GM12878 (cell line): Measurements from ENCODE around the gene RASAL2. TPM values are rescaled to one million over a fixed set of nuclear protein-coding genes. Genes with fewer than 3 reads are reported as not detected.

Experiments
- ATF7 ChIP-seq: fragments of 450-650 bp; IDR thresholded peaks from 2 replicates; pipeline ENCODE4 v1.6.1; 2016; ENCODE audit warnings: low read depth, mild to moderate bottlenecking
- BCL11A ChIP-seq: IDR thresholded peaks from 2 replicates; pipeline ENCODE4 v1.6.1; 2011; ENCODE audit warnings: low read depth, low read length
- BCL3 ChIP-seq: IDR thresholded peaks from 2 replicates; pipeline ENCODE4 v1.6.1; 2011; ENCODE audit warnings: borderline replicate concordance, low read depth, mild to moderate bottlenecking, moderate library complexity, low read length; ENCODE audit not compliant: insufficient read depth, poor library complexity, severe bottlenecking
- CBFB ChIP-seq: IDR thresholded peaks from 2 replicates; pipeline ENCODE4 v1.6.1; 2016; ENCODE audit warnings: antibody characterized with exemption, low read depth
- CHD4 ChIP-seq: fragments of 200-600 bp; sonication (generic); IDR thresholded peaks from 2 replicates; pipeline ENCODE4 v1.6.1; 2016; ENCODE audit warnings: mild to moderate bottlenecking
- FOXM1 ChIP-seq: IDR thresholded peaks from 2 replicates; pipeline ENCODE4 v1.6.1; 2012; ENCODE audit warnings: low read depth, mild to moderate bottlenecking, inconsistent platforms, low read length, moderate library complexity
- HCFC1 ChIP-seq: fragments of 150-350 bp; IDR thresholded peaks from 2 replicates; pipeline ENCODE4 v1.6.1; 2014; ENCODE audit warnings: low read length
- HDAC2 ChIP-seq: fragments of 200-600 bp; sonication (generic); IDR thresholded peaks from 2 replicates; pipeline ENCODE4 v1.6.1; 2017
- KAT2A ChIP-seq: conservative IDR thresholded peaks from 2 replicates; pipeline ENCODE4 v1.6.1; 2011; ENCODE audit warnings: low read depth, low read length; ENCODE audit not compliant: control insufficient read depth
- KLF5 ChIP-seq: fragments of 450-650 bp; IDR thresholded peaks from 2 replicates; pipeline ENCODE4 v1.6.1; 2014; ENCODE audit warnings: mild to moderate bottlenecking; ENCODE audit not compliant: partially characterized antibody
- MTA2 ChIP-seq: fragments of 450-650 bp; IDR thresholded peaks from 2 replicates; pipeline ENCODE4 v1.6.1; 2016; ENCODE audit warnings: low read depth, mild to moderate bottlenecking, moderate library complexity
- MYC ChIP-seq: IDR thresholded peaks from 2 replicates; pipeline ENCODE4 v1.6.1; 2011; ENCODE audit warnings: mild to moderate bottlenecking, low read length, moderate library complexity, inconsistent platforms; ENCODE audit not compliant: insufficient read depth, insufficient replicate concordance, insufficient read length, severe bottlenecking
- NR2C1 ChIP-seq: fragments of 450-650 bp; IDR thresholded peaks from 2 replicates; pipeline ENCODE4 v1.6.1; 2017; ENCODE audit warnings: antibody characterized with exemption, mild to moderate bottlenecking, moderate library complexity
- PAX5 ChIP-seq: IDR thresholded peaks from 2 replicates; pipeline ENCODE4 v1.6.1; 2011; ENCODE audit warnings: low read depth, low read length, borderline replicate concordance
- RB1 ChIP-seq: fragments of 450-650 bp; formaldehyde crosslinking; IDR thresholded peaks from 2 replicates; pipeline ENCODE4 v1.6.1; 2017; ENCODE audit warnings: mild to moderate bottlenecking, borderline replicate concordance
- RELA ChIP-seq: fragments of 450-650 bp; IDR thresholded peaks from 2 replicates; pipeline ENCODE4 v1.8.0; 2014; ENCODE audit warnings: borderline replicate concordance; ENCODE audit not compliant: partially characterized antibody
- SMAD1 ChIP-seq: fragments of 450-650 bp; IDR thresholded peaks from 2 replicates; pipeline ENCODE4 v1.6.1; 2018; ENCODE audit warnings: mild to moderate bottlenecking, low read depth; ENCODE audit not compliant: partially characterized antibody
- SPI1 ChIP-seq: IDR thresholded peaks from 2 replicates; pipeline ENCODE4 v1.6.1; 2011; ENCODE audit warnings: low read depth, mild to moderate bottlenecking, low read length, moderate library complexity, borderline replicate concordance; ENCODE audit not compliant: insufficient read depth
- SREBF1 ChIP-seq: IDR thresholded peaks from 2 replicates; pipeline ENCODE4 v1.6.1; 2012; ENCODE audit warnings: mild to moderate bottlenecking, low read length
- USF2 ChIP-seq: IDR thresholded peaks from 2 replicates; pipeline ENCODE4 v1.6.1; 2011; ENCODE audit warnings: low read depth, low read length, improper control_type of control experiment, borderline replicate concordance
- WRNIP1 ChIP-seq: IDR thresholded peaks from 2 replicates; pipeline ENCODE4 v1.6.1; 2011; ENCODE audit warnings: low read depth, low read length, improper control_type of control experiment, borderline replicate concordance
- ZNF24 ChIP-seq: fragments of 450-650 bp; IDR thresholded peaks from 2 replicates; pipeline ENCODE4 v1.6.1; 2017; ENCODE audit warnings: antibody characterized with exemption, mild to moderate bottlenecking
- ZNF592 ChIP-seq: fragments of 450-650 bp; IDR thresholded peaks from 2 replicates; pipeline ENCODE4 v1.6.1; 2017; ENCODE audit warnings: mild to moderate bottlenecking, moderate library complexity
- polyA plus RNA-seq, 11 experiments: library from polyadenylated mRNA; depleted of rRNA in 4 of 11; unstranded in 6 of 11; stranded (reverse) in 5 of 11; fragments of >200 nt; fragmentation: Nextera tagmentation in 4 of 11; fragmentation: Illumina TruSeq in 1 of 11; extraction: Ambion mirVana in 4 of 11; extraction: Trizol in 1 of 11; gene quantifications; 1 replicate in 1 of 11; 2 replicates in 10 of 11; pipeline versions ENCODE4 v1.2.1 to v1.2.3, GENCODE V29; 2011 to 2016; ENCODE audit warnings: inconsistent platforms in 2 of 11, missing spikeins in 2 of 11, low read depth in 1 of 11
- total RNA-seq, 4 experiments: library from RNA; depleted of rRNA in 3 of 4; stranded (reverse); fragments of >200 nt in 3 of 4; fragmentation: Illumina TruSeq in 1 of 4; extraction: Trizol in 1 of 4; gene quantifications; 2 replicates each; pipeline versions ENCODE4 v1.2.1 to v1.2.3, GENCODE V29; 2013 to 2021

Gene RASAL2
- total and polyA plus RNA-seq, 10 of the 15 experiments (the other 5 are each of a cell fraction or from before 2014, with no cell fraction given), result 0.02 to 6.9 (median 0.17) TPM; not detected in 1

- TF ChIP-seq ZNF24 (no peak), NR2C1 (no peak), PAX5 (peak; percentile 40; the same call in 1 of the 2 replicates), KAT2A (no peak), CBFB (no peak), HCFC1 (no peak), BCL11A (peak; percentile 81), ATF7 (peak; percentile 96), MTA2 (peak; percentile 95), HDAC2 (no peak), USF2 (no peak), CHD4 (no peak), SPI1 (peak; percentile 94), KLF5 (no peak), SREBF1 (no peak), WRNIP1 (no peak), RELA (no peak), MYC (no peak), ZNF592 (no peak), BCL3 (no peak), RB1 (no peak), SMAD1 (no peak), FOXM1 (no peak)
Measured at GRCh38 chr1:178066908-178067614, 26.8 kb upstream of the RASAL2 start (continued).
